Panc1 (cell line): ENCODE results near the gene ZBTB12. TPM values are rescaled to one million over a fixed set of nuclear protein-coding genes. Genes with fewer than 3 reads are reported as not detected.
"Not testable (repeated sequence)": the region's sequence is repeated elsewhere in the genome, so short reads cannot be mapped to it uniquely, and the experiment has no call there.

ENCODE experiments used
- ATAC-seq: fragments of 200-7000 bp; cut with Tn5 transposase; 2 replicates; pipeline ENCODE4 v1.9.1; 2020; ENCODE audit warnings: mild to moderate bottlenecking, moderate library complexity
- BruUV-seq: library from RNA; stranded (reverse); fragments of 400-500 nt; replicated peaks from 2 replicates; lab custom pipeline; 2021; lab: Mats Ljungman, UMichigan
- CTCF ChIA-PET: fragments of 300-600 bp; sonication (Branson Sonifier 250); formaldehyde crosslinking; loops from one replicate; lab custom pipeline; 2022; ENCODE audit warnings: antibody characterized with exemption; lab: Charles Lee
- POLR2A ChIA-PET: fragments of 300-600 bp; sonication (Branson Sonifier 250); formaldehyde crosslinking; loops from one replicate; lab custom pipeline; 2022; ENCODE audit warnings: antibody characterized with exemption; lab: Charles Lee
- DNase-seq: peaks from one replicate; pipeline ENCODE4 v3.0.0-alpha.2; 2010; ENCODE audit warnings: low read depth, low spot score
- H3K27ac ChIP-seq: 2 replicates; pipeline ENCODE4 v1.5.1; 2011; ENCODE audit warnings: mild to moderate bottlenecking, low read length, inconsistent platforms
- H3K27me3 ChIP-seq: fragments of 200-500 bp; sonication (Bioruptor generic); 2 replicates; pipeline ENCODE4 v1.6.0; 2014; ENCODE audit warnings: low read length, inconsistent platforms; ENCODE audit not compliant: control insufficient read depth, insufficient read depth
- H3K36me3 ChIP-seq: fragments of 200-500 bp; sonication (Bioruptor generic); 2 replicates; pipeline ENCODE4 v1.5.1; 2014; ENCODE audit warnings: inconsistent platforms, mild to moderate bottlenecking, low read length, moderate library complexity; ENCODE audit not compliant: control insufficient read depth, insufficient read depth
- H3K4me1 ChIP-seq: 2 replicates; pipeline ENCODE4 v1.5.1; 2011; ENCODE audit warnings: inconsistent platforms, mild to moderate bottlenecking, low read length, moderate library complexity; ENCODE audit not compliant: control insufficient read depth, insufficient read depth
- H3K4me3 ChIP-seq, 2 experiments: 2 replicates each; pipeline ENCODE4 v1.5.1; 2011 to 2012; ENCODE audit warnings: low read depth in 2 of 2, low read length in 2 of 2, mild to moderate bottlenecking in 2 of 2, inconsistent platforms in 1 of 2, moderate library complexity in 1 of 2
- H3K9me3 ChIP-seq: fragments of 200-500 bp; sonication (Bioruptor generic); 2 replicates; pipeline ENCODE4 v1.5.1; 2014; ENCODE audit warnings: low read depth, mild to moderate bottlenecking, inconsistent platforms, low read length, moderate library complexity; ENCODE audit not compliant: control insufficient read depth, insufficient read depth
- CTCF ChIP-seq: fragments of 450-650 bp; IDR thresholded peaks from 2 replicates; pipeline ENCODE4 v1.5.1; 2017; ENCODE audit warnings: mild to moderate bottlenecking
- POLR2AphosphoS5 ChIP-seq: IDR thresholded peaks from 2 replicates; pipeline ENCODE4 v1.6.1; 2012; ENCODE audit warnings: mild to moderate bottlenecking, low read depth, low read length, moderate library complexity
- REST ChIP-seq, 2 experiments: IDR thresholded peaks; 2 replicates each; pipeline ENCODE4 v1.6.1; 2011 to 2012; ENCODE audit warnings: low read depth in 2 of 2, control low read depth in 1 of 2, low read length in 1 of 2, mild to moderate bottlenecking in 1 of 2, moderate library complexity in 1 of 2; ENCODE audit not compliant: insufficient read depth in 1 of 2
- SIN3A ChIP-seq: IDR thresholded peaks from 2 replicates; pipeline ENCODE4 v1.6.1; 2012; ENCODE audit warnings: low read depth, mild to moderate bottlenecking, low read length, moderate library complexity, borderline replicate concordance; ENCODE audit not compliant: insufficient read depth
- TCF7L2 ChIP-seq: IDR thresholded peaks from 2 replicates; pipeline ENCODE4 v1.6.1; 2011; ENCODE audit warnings: mild to moderate bottlenecking, low read depth, low read length, inconsistent platforms
- in situ Hi-C: cut with HindIII; loops from 2 replicates; pipeline ENCODE4 v1.10.0; 2016; ENCODE audit warnings: low sequenced_read_pairs, low pct_unique_long_range_greater_than_20kb
- intact Hi-C: fragments of 100-400 bp; cut with micrococcal nuclease; formaldehyde crosslinking; loops from one replicate; pipeline ENCODE4 v1.10.0; 2022; ENCODE audit not compliant: unreplicated experiment
- total RNA-seq: library from RNA; stranded (reverse); gene quantifications from one replicate; pipeline ENCODE4 v1.2.1, GENCODE V29; 2021; ENCODE audit not compliant: unreplicated experiment

ZBTB12 gene
- total RNA-seq, 1 experiment from 2014 or later: 9.4 TPM

GRCh38 chr6:31911826-31912585 is 10.1 kb upstream of the ZBTB12 start:
- in situ Hi-C loops: no loop called here

GRCh38 chr6:31909298-31909697 is 7.4 kb upstream of the ZBTB12 start:
- H3K27me3 ChIP-seq: not testable (repeated sequence)

More at GRCh38 chr6:31911826-31912585, 10.1 kb upstream of the ZBTB12 start:
- CTCF ChIA-PET: no interaction called here
- Histone ChIP-seq H3K9me3 (no peaks in the 10 kb centered on the region), H3K4me1 (peaks cover 4% of the 10 kb centered on the region; the same call in 1 of the 2 replicates), H3K27ac (no peak overlapping the region), H3K4me3 (no peak overlapping the region), H3K27me3 (no peaks in the 10 kb centered on the region), H3K36me3 (no peaks in the 10 kb centered on the region)
- TF ChIP-seq REST (IDR thresholded peaks at IDR 0.05; ENCODE audit: insufficient read depth in 1 of 2, low read depth in 2 of 2, low read length in 1 of 2) (no peak), POLR2AphosphoS5 (no peak), CTCF (no peak), TCF7L2 (no peak), SIN3A (no peak)
- ATAC-seq: no peak
- BruUV-seq: no TSS peak
- POLR2A ChIA-PET: no interaction called here
- DNase-seq: no peak
- intact Hi-C loops: no loop called here

GRCh38 chr6:31908791-31909190 is 6.9 kb upstream of the ZBTB12 start:
- Histone ChIP-seq H3K4me1 (peaks cover 4% of the 10 kb centered on the region; the same call in 1 of the 2 replicates), H3K27me3 (no peaks in the 10 kb centered on the region), H3K9me3 (no peaks in the 10 kb centered on the region), H3K27ac (no peak overlapping the region), H3K36me3 (no peaks in the 10 kb centered on the region), H3K4me3 (no peak overlapping the region)
- ATAC-seq: peak; percentile 35; the same call in 1 of the 2 replicates
- intact Hi-C loops: no loop called here
- no TSS peak for BruUV-seq
- TF ChIP-seq POLR2AphosphoS5 (no peak), REST (IDR thresholded peaks at IDR 0.05; ENCODE audit: insufficient read depth in 1 of 2, low read depth in 2 of 2, low read length in 1 of 2) (no peak), CTCF (no peak), TCF7L2 (no peak), SIN3A (no peak)
- DNase-seq: no peak
- CTCF ChIA-PET: interaction anchor here (0.6 kb wide), 1 partner anchor 100 kb away, joined by 3 read pairs; no protein-coding TSS in a partner anchor
- POLR2A ChIA-PET: interaction anchor here (0.7 kb wide), 1 partner anchor 180 kb away, joined by 3 read pairs; the partner anchor contains the start of gene DDAH2
- in situ Hi-C loops: no loop called here

More at GRCh38 chr6:31909298-31909697, 7.4 kb upstream of the ZBTB12 start:
- H3K9me3 ChIP-seq, ATAC-seq, H3K27ac ChIP-seq, H3K4me3 ChIP-seq, H3K4me1 ChIP-seq, in situ Hi-C loops, intact Hi-C loops, DNase-seq, H3K36me3 ChIP-seq, BruUV-seq: not testable (repeated sequence)
- POLR2A ChIA-PET: interaction anchor here (0.7 kb wide), 1 partner anchor 180 kb away, joined by 3 read pairs; the partner anchor contains the start of gene DDAH2
- CTCF ChIA-PET: interaction anchor here (0.6 kb wide), 1 partner anchor 100 kb away, joined by 3 read pairs; no protein-coding TSS in a partner anchor
